OCI-LY3 (cell line): ENCODE data around the gene FAM81B.

Source experiments
- H2AFZ ChIP-seq: fragments of 200-600, 300-600 bp; shearing (Covaris generic); 2 replicates; pipeline ENCODE4 v1.6.0; 2014; ENCODE audit warnings: antibody characterized with exemption, low read depth, low read length
- H3K27ac ChIP-seq: fragments of 200-600, 300-600 bp; sonication (generic); 2 replicates; pipeline ENCODE4 v1.5.1; 2014; ENCODE audit warnings: mild to moderate bottlenecking, low read length, moderate library complexity, mixed read lengths
- H3K27me3 ChIP-seq: fragments of 200-600, 300-600 bp; sonication (generic); 2 replicates; pipeline ENCODE4 v1.6.1; 2014; ENCODE audit warnings: low read depth, low read length, mixed read lengths
- H3K36me3 ChIP-seq: fragments of 200-600, 300-600 bp; sonication (generic); replicated peaks from 2 replicates; pipeline ENCODE3; 2014; ENCODE audit warnings: low read depth, low read length, mixed read lengths
- H3K4me1 ChIP-seq: fragments of 300-600, 200-600 bp; sonication (generic); 2 replicates; pipeline ENCODE4 v1.6.1; 2014; ENCODE audit warnings: low read length, mixed read lengths
- H3K4me2 ChIP-seq: fragments of 200-600, 300-600 bp; sonication (generic); 2 replicates; pipeline ENCODE4 v1.6.1; 2014; ENCODE audit warnings: low read length, mixed read lengths
- H3K4me3 ChIP-seq: fragments of 300-600, 200-600 bp; sonication (generic); 2 replicates; pipeline ENCODE4 v1.5.1; 2014; ENCODE audit warnings: antibody characterized with exemption, mild to moderate bottlenecking, low read length, moderate library complexity
- H3K79me2 ChIP-seq: fragments of 300-600, 200-600 bp; shearing (Covaris generic); 2 replicates; pipeline ENCODE4 v1.6.1; 2014; ENCODE audit warnings: mild to moderate bottlenecking, low read length, mixed read lengths
- H3K9ac ChIP-seq: fragments of 300-600, 200-600 bp; shearing (Covaris generic); 2 replicates; pipeline ENCODE4 v1.6.0; 2014; ENCODE audit warnings: mild to moderate bottlenecking, low read length, moderate library complexity
- H3K9me3 ChIP-seq: fragments of 200-600, 300-600 bp; shearing (Covaris generic); 2 replicates; pipeline ENCODE4 v1.6.1; 2014; ENCODE audit warnings: low read length, mixed read lengths; ENCODE audit not compliant: insufficient read depth
- H4K20me1 ChIP-seq: fragments of 200-600, 300-600 bp; sonication (generic); 2 replicates; pipeline ENCODE4 v1.6.1; 2016; ENCODE audit warnings: low read length, mixed read lengths; ENCODE audit not compliant: insufficient read depth
- EZH2phosphoT487 ChIP-seq: fragments of 200-600 bp; shearing (Covaris generic); IDR thresholded peaks from 2 replicates; pipeline ENCODE4 v1.6.1; 2018; ENCODE audit warnings: antibody characterized with exemption, mixed run types, low read depth
- TF ChIP-seq, protein P1 (sequence below): fragments of 200-600, 300-600 bp; sonication (generic); IDR thresholded peaks from 2 replicates; pipeline ENCODE4 v1.5.1; 2014; ENCODE audit warnings: antibody characterized with exemption, low read length, low read depth

FAM81B gene

GRCh38 chr5:95448789-95449188, 57.6 kb downstream of the FAM81B start:
- no peak overlapping the region for H3K4me3 ChIP-seq
- no peaks in the 10 kb centered on the region for H3K9me3 ChIP-seq
- no peak overlapping the region for H3K27ac ChIP-seq
- no peak overlapping the region for H3K4me2 ChIP-seq
- H4K20me1 ChIP-seq, result no peaks in the 10 kb centered on the region
- H3K9ac ChIP-seq, result no peak overlapping the region
- H3K79me2 ChIP-seq, result no peaks in the 10 kb centered on the region
- no peak for TF ChIP-seq EZH2phosphoT487
- TF ChIP-seq, protein P1, sequence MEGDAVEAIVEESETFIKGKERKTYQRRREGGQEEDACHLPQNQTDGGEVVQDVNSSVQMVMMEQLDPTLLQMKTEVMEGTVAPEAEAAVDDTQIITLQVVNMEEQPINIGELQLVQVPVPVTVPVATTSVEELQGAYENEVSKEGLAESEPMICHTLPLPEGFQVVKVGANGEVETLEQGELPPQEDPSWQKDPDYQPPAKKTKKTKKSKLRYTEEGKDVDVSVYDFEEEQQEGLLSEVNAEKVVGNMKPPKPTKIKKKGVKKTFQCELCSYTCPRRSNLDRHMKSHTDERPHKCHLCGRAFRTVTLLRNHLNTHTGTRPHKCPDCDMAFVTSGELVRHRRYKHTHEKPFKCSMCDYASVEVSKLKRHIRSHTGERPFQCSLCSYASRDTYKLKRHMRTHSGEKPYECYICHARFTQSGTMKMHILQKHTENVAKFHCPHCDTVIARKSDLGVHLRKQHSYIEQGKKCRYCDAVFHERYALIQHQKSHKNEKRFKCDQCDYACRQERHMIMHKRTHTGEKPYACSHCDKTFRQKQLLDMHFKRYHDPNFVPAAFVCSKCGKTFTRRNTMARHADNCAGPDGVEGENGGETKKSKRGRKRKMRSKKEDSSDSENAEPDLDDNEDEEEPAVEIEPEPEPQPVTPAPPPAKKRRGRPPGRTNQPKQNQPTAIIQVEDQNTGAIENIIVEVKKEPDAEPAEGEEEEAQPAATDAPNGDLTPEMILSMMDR, result no peak
- peaks cover 23% of the 10 kb centered on the region for H3K4me1 ChIP-seq
- H2AFZ ChIP-seq, result no peak overlapping the region
- H3K27me3 ChIP-seq, result no peaks in the 10 kb centered on the region
- no peaks in the 10 kb centered on the region for H3K36me3 ChIP-seq

DNA sequence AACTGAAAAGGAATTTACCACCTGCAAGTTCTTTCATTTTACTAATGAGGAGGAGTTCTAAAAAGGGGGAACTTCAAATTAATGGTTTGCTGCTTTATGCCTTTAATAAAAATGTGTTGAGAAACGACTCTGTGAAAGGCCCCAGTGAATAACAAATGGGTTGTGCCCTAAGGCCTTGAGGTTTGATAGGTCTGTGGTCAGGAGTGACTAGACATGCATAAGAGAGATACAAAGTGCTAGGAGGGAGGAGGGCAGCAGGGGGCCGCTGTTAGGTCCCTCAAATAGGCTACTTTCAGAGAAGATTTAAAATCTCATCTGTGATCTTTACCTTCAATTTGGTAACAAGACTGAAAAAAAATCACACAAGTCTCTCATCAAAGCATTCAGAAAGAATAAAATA, 58.3 kb downstream of the FAM81B start:
- Histone ChIP-seq H3K4me1 (peaks cover 23% of the 10 kb centered on the region), H3K36me3 (no peaks in the 10 kb centered on the region), H4K20me1 (no peaks in the 10 kb centered on the region), H3K9me3 (no peaks in the 10 kb centered on the region), H3K4me3 (no peak overlapping the region), H3K4me2 (no peak overlapping the region), H3K9ac (no peak overlapping the region), H3K27ac (no peak overlapping the region), H2AFZ (no peak overlapping the region), H3K27me3 (no peaks in the 10 kb centered on the region), H3K79me2 (no peaks in the 10 kb centered on the region)
- no peak for TF ChIP-seq EZH2phosphoT487
- TF ChIP-seq, protein P1, result no peak

DNA sequence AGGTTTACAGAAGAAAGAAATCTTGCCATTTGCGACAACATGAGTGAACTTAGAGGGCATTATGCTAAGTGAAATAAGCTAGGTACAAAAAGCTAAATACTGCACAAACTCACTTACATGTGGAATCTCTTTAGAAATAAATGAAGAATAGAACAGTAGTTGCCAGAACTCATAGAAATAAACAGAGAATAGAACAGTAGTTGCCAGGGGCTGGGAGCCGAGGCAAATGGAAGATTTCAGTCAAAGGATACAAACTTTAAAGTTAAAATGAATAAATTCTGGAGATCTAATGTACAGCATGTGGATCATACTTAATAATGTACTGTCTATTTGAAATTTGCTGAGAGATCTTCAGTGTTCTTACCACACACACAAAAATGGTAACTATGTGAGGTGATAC, 63.4 kb downstream of the FAM81B start:
- H3K27ac ChIP-seq, result no peak overlapping the region
- H4K20me1 ChIP-seq, result no peaks in the 10 kb centered on the region
- H3K79me2 ChIP-seq, result no peaks in the 10 kb centered on the region
- TF ChIP-seq, protein P1, result no peak
- TF ChIP-seq EZH2phosphoT487, result no peak
- H3K36me3 ChIP-seq, result no peaks in the 10 kb centered on the region
- H3K4me3 ChIP-seq, result no peak overlapping the region
- H3K4me1 ChIP-seq, result no peaks in the 10 kb centered on the region
- no peak overlapping the region for H3K9ac ChIP-seq
- H3K4me2 ChIP-seq, result no peak overlapping the region
- H2AFZ ChIP-seq, result no peak overlapping the region
- H3K27me3 ChIP-seq, result no peaks in the 10 kb centered on the region
- H3K9me3 ChIP-seq, result no peaks in the 10 kb centered on the region

DNA sequence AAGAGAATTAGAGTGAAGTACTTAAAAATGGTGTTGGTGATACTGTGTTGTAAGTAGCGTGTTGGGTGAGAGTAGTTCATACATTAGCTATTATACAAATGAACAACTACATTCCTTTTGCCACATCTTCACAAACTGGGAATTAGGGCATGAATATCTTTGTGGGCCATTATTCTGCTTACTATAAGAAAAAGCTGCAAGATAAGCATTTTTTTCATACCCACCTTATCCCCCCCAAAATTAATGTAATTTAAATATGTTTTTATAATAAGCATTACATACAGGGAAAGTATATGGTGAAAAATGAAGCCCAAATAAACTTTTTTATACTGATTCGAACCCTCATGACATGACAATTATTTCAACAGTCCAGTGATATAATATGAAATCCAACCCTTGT, 69.5 kb downstream of the FAM81B start:
- no peaks in the 10 kb centered on the region for H3K79me2 ChIP-seq
- no peaks in the 10 kb centered on the region for H3K4me1 ChIP-seq
- peaks cover 2% of the 10 kb centered on the region for H3K36me3 ChIP-seq
- no peak overlapping the region for H2AFZ ChIP-seq
- H3K9ac ChIP-seq, result no peak overlapping the region
- H3K4me3 ChIP-seq, result no peak overlapping the region
- no peak overlapping the region for H3K27ac ChIP-seq
- no peak overlapping the region for H3K4me2 ChIP-seq
- TF ChIP-seq EZH2phosphoT487, result no peak
- TF ChIP-seq, protein P1, result no peak
- H3K27me3 ChIP-seq, result no peaks in the 10 kb centered on the region
- no peaks in the 10 kb centered on the region for H4K20me1 ChIP-seq
- no peaks in the 10 kb centered on the region for H3K9me3 ChIP-seq
